ENCODE results near the gene INTS3.

DNA sequence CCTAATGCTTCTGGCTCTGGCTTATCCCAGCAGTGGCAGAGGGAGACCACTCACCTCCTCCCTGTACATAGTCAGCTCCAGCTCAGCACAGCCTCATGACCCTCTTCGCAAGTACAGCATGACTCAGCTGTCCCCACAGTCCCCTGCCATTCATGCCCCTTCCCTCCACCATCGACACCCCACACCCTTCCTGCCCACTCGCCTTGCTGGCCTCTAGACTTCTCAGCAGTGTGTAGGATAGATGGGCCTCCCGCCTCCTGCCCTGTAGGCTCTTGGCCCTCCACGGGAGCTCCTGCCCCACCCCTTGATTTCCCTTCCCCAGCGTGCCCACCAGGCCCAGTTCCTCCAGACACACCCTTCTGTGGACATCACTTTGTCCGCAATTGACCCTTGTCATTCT, 39.6 kb upstream of the INTS3 start:
- TF ChIP-seq POLR2A (IDR thresholded peaks at IDR 0.05; ENCODE audit: low read depth, low read length): no peak
- TF ChIP-seq, protein P1, sequence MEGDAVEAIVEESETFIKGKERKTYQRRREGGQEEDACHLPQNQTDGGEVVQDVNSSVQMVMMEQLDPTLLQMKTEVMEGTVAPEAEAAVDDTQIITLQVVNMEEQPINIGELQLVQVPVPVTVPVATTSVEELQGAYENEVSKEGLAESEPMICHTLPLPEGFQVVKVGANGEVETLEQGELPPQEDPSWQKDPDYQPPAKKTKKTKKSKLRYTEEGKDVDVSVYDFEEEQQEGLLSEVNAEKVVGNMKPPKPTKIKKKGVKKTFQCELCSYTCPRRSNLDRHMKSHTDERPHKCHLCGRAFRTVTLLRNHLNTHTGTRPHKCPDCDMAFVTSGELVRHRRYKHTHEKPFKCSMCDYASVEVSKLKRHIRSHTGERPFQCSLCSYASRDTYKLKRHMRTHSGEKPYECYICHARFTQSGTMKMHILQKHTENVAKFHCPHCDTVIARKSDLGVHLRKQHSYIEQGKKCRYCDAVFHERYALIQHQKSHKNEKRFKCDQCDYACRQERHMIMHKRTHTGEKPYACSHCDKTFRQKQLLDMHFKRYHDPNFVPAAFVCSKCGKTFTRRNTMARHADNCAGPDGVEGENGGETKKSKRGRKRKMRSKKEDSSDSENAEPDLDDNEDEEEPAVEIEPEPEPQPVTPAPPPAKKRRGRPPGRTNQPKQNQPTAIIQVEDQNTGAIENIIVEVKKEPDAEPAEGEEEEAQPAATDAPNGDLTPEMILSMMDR (IDR thresholded peaks at IDR 0.05 in 2 of 3, conservative IDR thresholded peaks at IDR 0.05 in 1 of 3; ENCODE audit: control insufficient read depth in 2 of 3, extremely low read depth in 1 of 3, insufficient read depth in 1 of 3, low read depth in 3 of 3, low read length in 3 of 3): no peak
- no peak for TF ChIP-seq RFX5 (IDR thresholded peaks at IDR 0.05; ENCODE audit: low read depth, low read length)
- TF ChIP-seq, protein P2, sequence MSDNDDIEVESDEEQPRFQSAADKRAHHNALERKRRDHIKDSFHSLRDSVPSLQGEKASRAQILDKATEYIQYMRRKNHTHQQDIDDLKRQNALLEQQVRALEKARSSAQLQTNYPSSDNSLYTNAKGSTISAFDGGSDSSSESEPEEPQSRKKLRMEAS (IDR thresholded peaks at IDR 0.05; ENCODE audit: low read depth, low read length): no peak

Measured in GM12878 (cell line).